Subcutaneous adipose tissue (tissue), 4 donors: Measurements from ENCODE around the gene DAB1. TPM values are rescaled to one million over a fixed set of nuclear protein-coding genes. Genes with fewer than 3 reads are reported as not detected.

Source experiments
- total RNA-seq, 4 donors: library from RNA; depleted of rRNA; stranded (reverse); fragments of >200 nt; gene quantifications; one replicate each; pipeline ENCODE4 v1.1.0, GENCODE V29; 2016
- TF ChIP-seq, protein P1 (sequence below): fragments of 450-650 bp; IDR thresholded peaks from one replicate; pipeline ENCODE4 v1.5.1; 2016; ENCODE audit warnings: low read depth, mild to moderate bottlenecking, control low read depth, antibody characterized with exemption, moderate library complexity

DAB1 gene
- total RNA-seq, 4 donors from 2014 or later: 0.22 to 0.98 (median 0.45) TPM

DNA sequence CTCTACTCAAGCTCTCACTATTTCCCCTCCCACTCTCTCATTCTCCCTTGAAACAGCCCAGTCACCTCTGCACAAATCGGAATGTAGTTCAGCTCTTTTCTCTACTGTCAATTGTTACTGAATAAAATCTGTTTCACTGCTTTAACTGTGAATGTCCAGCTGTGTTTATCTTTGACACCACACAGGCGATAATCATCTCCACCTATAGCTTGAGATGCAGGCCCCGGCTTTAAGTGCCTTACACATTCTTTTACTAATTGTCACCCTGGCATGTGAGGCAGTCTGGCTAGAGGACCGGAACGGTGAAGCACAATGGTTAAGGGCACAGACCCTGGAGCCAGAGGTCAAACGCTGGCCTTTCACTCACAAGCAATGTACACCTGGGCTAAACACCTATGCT, 335.2 kb downstream of the DAB1 start:
- TF ChIP-seq, protein P1, sequence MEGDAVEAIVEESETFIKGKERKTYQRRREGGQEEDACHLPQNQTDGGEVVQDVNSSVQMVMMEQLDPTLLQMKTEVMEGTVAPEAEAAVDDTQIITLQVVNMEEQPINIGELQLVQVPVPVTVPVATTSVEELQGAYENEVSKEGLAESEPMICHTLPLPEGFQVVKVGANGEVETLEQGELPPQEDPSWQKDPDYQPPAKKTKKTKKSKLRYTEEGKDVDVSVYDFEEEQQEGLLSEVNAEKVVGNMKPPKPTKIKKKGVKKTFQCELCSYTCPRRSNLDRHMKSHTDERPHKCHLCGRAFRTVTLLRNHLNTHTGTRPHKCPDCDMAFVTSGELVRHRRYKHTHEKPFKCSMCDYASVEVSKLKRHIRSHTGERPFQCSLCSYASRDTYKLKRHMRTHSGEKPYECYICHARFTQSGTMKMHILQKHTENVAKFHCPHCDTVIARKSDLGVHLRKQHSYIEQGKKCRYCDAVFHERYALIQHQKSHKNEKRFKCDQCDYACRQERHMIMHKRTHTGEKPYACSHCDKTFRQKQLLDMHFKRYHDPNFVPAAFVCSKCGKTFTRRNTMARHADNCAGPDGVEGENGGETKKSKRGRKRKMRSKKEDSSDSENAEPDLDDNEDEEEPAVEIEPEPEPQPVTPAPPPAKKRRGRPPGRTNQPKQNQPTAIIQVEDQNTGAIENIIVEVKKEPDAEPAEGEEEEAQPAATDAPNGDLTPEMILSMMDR: no peak

DNA sequence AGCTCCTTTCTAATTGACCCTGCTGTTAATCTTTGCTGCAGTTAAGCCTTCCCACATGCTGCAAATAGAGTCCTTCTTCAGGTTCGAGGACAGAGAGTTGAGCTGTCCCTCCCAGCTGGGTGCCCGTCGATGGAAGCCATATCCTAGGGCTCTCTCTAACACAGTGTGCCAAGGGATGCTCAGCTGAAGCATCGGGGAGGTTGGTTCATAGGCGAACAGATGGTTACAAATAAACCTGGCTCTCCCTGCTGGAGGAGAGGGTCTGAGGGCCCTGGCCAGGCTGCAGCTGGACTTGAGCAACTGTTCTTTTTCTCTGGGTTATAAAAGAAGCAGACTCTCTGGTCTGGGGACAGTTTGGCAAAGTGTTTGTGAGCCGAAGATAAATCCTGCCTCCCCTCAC, 337.7 kb downstream of the DAB1 start:
- TF ChIP-seq, protein P1: no peak

DNA sequence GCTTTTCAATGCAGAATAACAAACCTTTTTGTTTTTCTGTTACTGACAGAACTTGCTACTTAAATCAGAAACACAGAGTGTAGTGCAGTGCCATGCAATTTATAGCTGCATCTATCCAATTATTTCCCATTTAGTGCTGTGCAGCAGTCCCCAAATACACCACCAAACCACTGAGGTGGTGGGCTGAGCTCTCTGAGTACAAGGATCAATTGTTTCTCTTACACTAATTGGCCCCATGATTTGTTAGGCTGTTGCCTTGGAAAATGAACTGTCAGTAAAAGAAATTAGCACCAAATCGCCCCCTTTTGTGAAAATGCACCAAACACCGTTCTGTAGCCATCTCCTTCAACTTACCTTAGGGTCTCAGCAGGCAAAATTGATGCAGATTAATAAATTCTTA, 339.2 kb downstream of the DAB1 start:
- TF ChIP-seq, protein P1: no peak

DNA sequence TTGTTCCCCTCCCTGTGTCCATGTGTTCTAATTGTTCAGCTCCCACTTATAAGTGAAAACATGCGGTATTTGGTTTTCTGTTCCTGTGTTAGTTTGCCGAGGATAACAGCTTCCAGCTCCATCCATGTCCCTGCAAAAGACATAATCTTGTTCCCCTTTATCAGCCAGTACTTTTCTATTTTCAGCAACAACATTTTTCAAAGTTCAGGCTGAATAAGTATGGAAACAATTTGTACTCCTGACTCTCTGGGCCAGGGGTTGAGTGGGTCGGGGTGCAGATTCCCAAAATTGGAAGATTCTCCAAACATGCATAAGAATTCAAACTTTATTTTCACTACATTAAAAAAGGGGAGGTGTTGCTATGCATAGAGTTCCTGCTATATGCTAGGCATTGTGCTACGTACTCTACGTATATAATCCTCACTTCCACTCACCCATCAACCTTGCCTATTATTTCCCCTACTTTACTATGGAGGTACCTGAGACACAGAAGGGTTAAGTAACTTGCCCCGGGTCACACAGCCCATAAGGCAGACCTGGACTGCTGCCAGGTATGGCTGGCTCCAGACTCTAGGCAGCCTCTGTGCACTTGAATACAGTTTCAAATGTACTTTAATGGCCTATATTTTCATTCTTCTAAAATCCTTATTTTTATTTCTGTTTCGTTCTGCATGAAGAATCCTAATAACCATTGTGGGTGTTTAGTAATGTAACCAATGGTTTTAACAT, 341.0 kb downstream of the DAB1 start:
- TF ChIP-seq, protein P1: no peak

DNA sequence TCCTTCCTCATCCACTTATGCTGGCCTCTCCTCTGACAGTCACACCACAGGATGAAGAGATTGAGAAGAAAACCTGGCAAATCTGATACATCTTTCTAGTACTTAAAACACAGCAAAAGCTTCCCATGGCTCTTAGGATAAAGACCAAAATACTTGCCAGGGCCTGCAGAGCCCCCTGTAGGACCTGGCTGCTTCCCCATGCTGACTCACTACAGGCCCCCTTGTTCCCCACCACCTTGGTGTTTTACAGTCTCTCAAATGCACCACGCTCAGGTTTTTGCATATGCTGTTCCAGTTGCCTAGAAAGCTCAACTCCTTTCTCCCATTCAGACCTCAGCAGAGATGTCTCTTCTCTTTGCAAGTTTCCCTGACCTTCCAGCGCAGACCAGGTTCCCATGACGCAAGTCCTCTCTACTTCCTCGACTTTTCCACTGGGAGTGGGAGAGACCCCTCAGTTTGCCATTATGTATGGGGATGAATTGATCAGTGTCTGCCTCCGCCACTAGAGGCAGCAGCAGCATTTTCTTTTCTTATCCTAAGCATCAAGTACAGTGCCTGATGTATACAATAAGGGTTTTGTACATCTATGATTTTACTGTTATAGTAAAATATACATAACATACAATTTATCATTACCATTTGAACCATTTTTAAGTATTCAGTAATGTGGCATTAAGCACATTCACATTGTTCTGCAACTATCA, 344.3 kb downstream of the DAB1 start:
- TF ChIP-seq, protein P1: no peak

DNA sequence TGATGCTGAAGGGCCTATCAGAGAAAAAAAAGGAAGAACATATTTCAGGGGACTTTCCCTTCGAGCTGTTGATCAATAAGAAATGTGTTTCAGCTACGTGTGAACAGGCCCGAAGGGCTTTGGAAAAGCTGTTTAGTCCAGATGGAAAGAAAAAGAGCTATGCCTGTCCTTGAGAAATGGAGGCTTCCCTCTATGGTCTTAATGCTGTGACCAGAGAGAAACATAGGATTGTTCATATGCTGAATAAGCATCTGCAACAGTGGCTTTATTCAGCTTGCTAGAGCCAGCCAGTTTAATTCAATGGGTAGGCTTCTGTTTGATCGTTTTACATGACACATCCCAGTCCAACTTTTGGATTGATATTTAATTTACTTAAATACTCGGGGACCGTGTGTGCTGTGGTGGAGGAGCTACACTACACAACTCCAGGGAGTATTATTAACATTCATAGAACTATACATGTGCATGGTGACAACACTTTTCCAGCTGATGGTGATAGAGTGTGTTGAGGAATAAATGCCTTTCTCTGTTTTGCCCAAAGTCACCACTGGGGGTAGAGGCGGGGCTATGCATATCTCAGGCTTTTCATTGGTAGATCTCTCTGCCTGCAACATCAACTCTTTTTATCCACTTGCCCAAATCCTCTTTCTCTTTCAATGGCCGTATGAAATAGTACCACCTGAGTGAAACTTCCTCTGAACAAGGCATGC, 351.3 kb downstream of the DAB1 start:
- TF ChIP-seq, protein P1: no peak

DNA sequence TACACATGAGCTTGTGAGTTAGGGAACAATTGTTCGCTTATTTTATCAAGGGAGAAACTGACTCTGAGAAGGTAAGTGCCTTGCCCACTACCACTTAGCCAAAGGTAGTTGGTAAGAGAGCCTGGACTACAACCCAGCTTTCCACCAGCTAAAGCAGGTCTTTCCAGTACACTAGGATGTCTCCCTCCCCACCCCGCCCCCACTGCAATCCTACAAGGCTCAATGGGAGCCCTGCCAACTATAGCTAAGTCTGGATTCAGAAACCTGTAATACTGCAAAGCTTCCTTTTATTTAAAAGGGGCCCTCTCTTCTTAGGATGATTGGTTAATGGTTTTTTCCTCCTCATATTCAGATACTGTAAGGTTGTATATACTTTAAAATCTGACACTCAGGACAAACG, 356.0 kb downstream of the DAB1 start:
- TF ChIP-seq, protein P1: no peak
